ENCODE results near the gene ARID1B.

Gene ARID1B

DNA sequence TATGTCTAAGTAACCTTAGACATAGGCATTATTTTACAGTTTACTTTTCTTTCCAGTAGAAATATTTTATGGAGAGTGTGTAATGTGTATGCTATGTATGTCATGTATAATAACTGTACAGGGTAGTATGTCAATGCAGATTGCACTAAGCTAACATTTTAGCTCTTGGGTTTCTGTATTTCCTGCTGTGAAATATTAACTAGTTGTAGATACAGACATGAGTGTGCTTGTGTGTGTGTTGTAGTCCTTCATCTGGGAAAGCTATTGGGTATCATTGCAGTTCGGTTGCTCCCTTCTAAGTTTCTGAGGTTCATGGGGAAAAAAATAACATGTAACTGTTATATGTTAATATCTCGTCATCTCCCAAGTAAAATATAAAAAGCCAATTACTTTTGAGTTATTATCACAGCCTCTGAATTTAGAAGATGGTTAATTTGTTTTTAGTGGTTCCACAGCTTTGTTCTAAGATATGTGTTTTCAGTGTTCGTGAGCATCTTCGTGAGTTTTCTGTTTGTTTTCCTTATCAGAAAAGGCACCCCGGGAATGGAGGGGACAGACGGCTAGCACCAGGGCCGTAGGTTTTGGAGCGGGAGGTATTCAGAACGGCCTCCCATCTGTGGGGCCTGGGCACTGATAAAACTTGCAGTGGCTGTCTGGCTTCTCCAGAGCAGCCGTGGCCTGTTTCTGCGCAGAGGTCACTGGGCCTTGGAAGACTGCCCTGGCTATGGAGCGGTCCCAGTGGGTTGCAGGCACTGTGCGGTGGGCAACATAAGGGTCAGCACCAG lies 215.0 kb downstream of the ARID1B start:
- DNase-seq (ENCODE audit: low spot score) = no peak

DNA sequence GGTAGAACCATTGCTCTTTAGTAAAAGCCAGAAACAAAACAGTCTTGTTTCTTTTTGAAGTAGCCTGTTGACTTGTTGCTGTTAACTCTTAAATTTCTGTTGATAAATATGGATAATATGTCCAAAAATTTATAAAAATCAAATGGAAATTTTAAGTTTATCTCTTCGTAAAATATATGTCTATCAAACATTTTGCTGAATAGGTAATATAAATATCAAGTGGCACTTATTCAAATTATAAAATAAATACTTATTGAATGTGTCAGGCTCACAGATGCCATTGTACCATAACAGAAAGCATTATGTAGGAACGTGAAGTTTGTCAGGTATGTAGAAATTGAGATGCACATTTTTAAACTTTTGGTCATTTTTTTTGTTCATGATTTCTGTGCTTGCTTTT lies 216.5 kb downstream of the ARID1B start:
- no peak for DNase-seq (ENCODE audit: low spot score)

DNA sequence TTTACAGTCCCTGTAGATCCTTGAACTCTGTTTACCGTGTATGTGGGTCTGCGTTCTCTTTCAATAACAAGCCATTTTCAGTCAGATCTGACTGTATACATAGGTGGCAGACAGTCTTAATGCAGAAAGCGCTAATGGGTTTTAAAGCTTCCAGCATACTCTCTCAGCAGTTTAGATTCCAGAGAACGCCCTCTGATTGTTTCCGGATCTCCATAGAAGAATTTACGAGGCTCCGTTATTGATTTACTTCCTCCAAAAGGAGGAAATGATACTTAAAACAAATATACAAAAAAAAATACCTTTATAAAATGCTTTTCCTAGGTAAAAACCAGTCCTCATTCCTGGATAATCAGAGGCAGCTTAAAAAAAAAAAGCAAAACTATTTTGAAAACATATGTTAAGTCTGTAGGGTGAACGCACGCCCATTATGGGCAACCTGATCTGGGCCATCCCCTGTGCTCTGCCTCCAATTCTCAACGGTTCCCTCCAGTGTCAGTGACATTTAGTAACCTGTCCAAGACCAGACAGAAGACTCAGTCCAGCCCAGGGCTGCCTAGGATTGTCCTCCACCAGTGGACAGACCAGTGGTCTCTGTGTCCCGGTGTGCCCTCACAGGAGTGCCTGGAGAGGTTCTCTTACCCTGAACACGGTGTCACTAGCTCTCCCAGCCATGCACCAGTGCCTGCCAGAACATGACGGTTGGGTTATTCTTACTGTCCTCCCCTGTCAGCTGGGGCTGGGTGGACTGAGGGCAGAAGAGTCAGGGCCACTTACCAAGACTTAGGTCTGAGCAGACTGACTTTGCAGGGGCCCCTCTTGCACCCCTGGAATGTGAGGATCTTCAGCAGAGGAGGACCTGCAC lies 217.3 kb downstream of the ARID1B start:
- peak; percentile 24 for DNase-seq (ENCODE audit: low spot score)

DNA sequence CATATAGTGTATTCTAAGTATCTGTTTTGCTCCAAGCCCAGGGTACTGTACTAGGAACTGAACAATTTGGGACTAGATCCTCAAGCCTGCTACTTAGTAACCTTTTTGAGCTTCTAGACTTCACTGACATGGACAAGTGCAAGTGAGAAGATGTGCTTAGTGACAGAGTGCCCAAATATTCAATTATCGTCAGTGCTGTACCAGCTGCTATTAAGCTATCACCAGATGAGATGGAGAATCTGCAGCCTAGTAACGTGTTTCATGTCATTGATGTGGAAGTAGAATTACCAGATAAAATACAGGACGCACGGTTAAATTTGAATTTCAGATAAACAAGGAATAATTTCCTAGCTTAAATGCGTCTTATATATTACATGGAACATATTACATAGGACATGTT lies 218.3 kb downstream of the ARID1B start:
- no peak for DNase-seq (ENCODE audit: low spot score)

DNA sequence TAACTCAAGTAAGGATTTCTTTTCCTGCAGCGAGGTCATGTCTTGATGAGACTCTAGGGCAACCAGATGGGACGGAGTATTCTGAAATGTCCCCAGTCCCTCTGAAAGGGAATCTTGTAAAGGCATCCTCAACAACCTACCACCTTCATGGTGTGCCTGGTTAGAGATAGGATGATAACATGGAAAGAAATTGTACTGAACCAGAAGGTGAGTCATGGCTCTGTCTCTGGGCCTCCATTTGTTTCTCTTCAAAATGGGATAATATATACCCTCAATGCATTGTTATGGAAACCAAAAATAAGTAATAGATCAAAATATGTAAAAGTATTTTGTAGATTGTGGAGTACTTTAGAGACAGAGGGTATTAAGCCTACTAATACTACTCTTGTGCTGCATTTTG lies 219.1 kb downstream of the ARID1B start:
- DNase-seq (ENCODE audit: low spot score) = no peak

DNA sequence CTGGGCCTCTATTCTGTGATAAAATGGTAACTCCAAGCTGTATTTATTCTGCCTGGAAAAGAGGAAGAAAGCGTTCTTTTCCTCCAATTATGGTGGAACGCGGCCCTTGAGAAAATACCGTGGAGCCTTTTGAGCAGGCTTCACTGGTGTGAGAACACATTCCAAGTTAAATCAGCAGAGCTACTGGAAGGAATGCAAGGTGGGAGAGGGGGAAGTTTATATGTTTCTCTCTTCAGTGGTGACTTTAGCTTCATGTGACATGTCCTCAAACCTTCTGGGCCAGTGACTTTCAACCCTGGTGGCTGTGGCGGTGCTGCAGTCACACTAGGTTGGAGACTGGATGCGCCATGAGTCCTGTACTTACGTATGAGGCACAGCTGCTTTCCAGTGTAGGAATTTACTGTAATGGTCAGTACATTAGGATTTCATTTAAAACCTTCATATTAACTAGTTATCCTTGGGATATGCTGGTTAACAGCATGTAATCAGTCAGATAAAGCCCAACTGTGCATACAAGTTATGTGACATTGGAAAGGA lies 221.7 kb downstream of the ARID1B start:
- DNase-seq (ENCODE audit: low spot score) = no peak

DNA sequence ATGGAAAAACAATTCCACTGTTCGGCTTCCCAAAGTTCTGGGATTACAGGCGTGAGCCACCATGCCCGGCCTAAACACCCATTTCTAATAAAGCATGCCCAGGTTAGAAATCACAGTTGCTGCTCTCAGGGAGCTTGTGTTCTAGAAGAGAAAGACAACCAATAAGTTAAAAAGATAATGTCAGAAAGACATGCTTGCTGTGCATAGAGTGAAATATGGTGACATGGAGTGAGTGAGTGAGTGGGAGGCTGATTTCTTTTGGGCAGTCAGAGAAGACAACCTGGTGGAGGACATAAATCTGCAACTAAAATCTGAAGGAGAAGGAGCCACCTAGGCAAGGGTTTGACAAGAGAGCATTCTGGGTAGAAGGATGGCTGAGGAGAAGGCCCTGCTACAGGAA lies 222.6 kb downstream of the ARID1B start:
- no peak for DNase-seq (ENCODE audit: low spot score)

DNA sequence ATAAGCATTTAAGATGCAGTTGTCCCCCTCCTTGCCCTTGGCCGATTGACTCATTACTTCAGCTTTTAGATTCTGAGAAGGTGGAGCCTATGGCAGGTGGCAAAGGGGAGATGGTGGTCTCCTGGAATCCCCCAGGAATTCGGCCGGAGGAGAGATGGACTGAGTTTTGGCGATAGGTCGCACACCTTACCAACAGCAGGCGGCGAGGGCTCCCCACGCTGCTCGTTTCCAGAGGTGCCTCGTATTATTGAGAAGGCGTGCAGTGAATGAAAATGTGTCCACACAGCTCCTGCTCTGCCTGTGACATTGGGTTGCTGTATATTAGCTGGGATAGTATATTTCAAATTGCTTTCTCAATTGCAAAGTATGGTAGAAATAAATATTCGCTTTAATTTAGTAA lies 224.5 kb downstream of the ARID1B start:
- DNase-seq (ENCODE audit: low spot score) = no peak

DNA sequence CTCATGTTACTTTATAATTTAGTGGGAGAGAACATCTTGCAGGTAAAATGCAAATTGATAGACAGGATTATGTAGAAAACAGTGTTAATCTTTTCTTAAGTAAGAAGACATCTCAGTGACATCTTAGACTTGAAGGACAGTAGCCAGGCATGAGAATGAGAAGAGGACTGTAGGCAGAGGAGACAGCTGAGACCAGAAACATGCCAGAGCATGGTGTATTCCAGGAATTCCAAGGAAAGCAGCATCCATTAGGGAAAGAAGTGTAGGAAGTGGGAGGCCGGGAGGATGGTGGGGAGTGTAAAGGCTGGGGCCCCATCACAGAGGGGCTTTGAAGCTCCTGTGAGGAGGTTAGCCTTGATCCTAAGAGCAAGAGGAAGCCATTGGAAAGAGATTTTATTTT lies 225.6 kb downstream of the ARID1B start:
- no peak for DNase-seq (ENCODE audit: low spot score)

DNA sequence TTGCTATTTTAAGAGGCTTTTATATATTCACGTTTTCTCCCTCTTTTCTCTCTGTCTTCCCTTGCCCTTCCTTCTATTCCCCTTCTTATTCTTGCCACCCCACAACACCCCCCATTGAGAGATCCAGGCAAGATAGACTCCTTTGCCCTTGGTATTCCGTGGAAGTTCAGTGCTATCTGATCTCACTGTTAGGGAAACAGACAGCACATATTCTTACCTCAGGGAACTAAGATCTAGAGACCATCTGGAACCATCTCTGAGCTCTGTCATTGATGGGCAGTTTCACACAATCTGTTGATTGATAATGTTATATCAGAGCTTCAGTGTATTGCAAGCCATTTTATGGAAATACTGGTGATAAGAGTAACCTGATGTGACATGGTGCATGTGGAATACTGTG lies 228.8 kb downstream of the ARID1B start:
- DNase-seq (ENCODE audit: low spot score) = no peak

DNA sequence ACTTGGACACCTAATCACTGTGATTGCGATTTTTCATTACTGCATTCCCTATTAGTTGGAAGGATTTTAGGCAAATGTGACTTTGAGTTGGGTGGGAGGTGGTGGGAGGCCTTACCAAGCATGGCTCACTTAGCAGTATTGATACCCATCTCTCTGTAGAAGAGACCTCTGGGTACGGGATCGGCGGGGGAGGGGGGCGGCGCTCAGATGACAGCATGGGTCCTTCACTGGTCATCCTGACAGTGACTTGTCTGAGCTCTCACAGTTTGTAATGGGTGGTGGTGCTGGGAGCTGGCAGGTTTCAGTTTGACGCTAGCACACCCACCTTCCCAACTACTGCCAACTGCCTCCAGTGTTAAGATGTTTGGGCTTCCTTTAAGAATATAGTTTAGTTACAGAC lies 231.4 kb downstream of the ARID1B start:
- no peak for DNase-seq (ENCODE audit: low spot score)

DNA sequence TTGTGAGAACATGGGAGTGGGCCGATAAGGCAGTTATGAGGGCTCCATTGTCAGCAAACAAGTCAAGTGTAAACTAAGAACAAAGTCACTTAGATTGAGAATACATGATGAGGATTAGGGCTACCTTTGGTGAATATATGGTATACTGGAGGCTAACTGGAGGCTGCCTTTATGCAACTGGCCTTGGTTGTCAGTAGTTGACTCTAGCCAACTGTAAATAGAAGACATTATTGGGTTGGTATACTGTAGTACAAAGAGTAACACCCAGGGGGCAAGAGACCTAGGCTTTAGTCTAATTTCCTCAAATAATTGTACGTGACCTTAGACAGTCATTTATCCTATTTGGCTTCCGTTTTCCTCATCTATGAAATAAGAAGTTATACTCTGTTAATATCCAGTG lies 235.2 kb downstream of the ARID1B start:
- DNase-seq (ENCODE audit: low spot score) = no peak

DNA sequence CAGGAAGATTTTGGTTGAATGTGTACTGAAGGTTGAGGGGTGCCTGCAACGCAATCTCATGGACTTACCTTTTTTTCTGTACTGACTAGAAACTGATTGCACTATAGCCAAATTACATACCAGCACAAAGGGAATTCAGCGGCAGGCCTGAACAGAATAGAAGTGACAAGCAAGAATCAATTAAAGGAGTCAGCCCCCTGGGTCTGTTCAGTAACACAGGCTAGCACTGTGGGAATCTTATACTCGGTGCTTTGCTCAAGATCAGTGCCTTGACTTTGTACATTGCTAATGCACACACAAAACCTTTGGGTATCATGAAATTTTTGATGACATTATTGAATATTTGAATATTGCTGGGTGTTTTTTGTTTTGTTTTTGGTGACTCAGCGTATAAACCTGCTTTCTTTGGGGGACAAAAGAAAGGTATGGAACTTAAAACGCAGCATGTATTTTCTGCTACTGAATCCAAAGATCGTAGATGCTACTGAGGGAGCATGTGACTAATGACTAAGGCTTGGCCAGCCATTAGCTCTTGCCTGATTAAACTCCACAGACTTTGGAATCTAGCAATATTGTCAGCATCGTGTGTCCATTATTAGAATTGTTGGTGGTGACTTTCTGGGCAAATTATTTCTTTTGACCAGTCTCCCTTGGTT lies 236.6 kb downstream of the ARID1B start:
- no peak for DNase-seq (ENCODE audit: low spot score)

DNA sequence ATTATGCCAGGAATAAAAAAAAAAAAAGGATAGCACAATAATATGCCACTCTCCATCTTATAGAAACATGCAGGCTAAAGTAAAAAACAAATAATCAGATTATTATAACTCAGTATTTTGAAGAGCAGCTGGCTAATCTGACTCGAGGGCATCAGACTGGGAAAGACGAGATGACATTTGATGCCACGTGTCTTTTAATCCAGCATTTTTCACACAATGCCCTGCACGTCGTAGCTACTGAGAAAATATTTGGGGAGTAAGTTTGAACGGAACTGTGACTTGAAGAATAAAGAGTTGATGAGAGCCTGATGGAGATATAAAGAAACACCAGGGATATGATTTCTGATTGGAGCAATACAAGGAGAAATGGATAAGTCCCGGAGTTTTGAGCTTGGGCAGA lies 237.7 kb downstream of the ARID1B start:
- no peak for DNase-seq (ENCODE audit: low spot score)

DNA sequence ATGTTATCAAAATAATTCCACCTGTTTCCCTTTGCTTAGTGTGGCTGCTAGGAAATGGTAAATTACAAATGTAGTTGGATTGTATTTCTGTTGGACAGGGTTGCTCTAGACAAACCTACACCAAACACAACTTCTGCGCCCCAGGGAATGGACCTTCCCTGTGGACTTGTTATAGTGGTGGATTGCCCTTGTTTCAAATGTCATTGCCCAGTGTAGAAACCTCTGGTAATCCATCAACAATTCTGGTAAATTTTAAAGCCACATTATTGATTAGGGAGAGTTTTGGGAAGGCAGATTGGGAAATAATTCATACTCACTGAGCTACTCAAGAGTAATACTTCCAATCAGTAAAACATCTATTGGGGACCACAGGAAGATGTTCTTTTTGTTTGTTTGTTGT lies 239.8 kb downstream of the ARID1B start:
- DNase-seq (ENCODE audit: low spot score) = no peak

DNA sequence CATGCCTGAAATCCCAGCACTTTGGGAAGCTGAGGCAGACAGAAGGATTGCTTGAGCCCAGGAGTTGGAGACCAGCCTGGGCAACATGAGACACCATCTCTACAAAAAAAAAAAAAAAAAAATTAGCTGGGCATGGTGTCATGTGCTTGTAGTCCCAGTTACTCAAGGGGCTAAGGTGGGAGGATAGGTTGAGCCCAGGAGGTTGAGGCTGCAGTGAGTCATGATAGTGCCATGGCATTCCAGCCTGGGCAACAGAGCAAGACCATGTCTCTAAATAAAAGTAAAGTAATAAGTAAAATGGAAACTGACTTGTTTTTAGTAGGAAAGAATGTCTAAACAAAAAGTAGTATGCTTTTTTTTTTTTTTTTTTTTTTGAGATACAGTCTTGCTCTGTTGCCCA lies 240.7 kb downstream of the ARID1B start:
- no peak for DNase-seq (ENCODE audit: low spot score)

DNA sequence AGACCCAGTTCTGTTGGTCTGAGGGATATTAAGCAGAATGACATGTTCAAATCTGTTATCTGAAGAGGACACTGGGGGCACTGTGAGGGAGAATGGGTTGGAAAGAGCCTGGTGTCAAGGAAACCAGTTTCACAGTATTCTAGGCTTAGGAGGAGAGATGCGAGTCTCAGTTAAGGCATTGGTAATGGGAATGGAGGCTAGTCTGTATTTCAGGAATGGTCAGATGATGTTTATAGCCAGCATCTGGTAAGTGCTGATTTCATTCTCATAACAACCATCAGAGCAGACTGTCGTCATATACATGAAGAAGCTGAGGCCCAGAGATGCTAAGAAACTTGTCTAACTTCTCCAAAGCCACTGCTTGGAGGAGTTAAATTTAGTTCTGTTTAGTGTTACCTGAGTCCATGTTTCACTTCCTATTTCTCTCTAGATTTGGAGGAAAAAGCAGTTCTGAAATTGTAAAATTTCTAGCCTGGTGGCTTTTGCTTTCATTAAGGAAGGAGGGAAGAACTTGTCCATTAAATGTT lies 242.0 kb downstream of the ARID1B start:
- no peak for DNase-seq (ENCODE audit: low spot score)

DNA sequence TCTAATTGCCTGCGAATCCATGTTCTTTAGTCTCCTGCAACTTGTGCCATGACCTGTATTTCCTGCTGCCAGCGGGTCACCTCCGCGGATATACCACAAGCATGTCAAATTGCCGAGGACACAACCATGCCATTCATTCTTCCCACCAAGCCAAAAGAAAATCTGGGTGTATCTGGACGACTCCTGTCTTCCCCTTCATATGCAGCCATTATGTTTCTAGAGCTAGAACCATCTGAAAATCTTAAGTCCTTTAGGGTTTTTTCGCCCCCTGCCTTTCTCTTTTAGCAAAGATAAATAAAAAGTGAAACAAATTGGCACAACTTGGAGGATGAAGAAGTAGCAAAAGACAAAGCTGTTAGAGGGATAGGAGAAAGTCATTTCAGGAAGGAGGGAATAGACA lies 242.6 kb downstream of the ARID1B start:
- no peak for DNase-seq (ENCODE audit: low spot score)

DNA sequence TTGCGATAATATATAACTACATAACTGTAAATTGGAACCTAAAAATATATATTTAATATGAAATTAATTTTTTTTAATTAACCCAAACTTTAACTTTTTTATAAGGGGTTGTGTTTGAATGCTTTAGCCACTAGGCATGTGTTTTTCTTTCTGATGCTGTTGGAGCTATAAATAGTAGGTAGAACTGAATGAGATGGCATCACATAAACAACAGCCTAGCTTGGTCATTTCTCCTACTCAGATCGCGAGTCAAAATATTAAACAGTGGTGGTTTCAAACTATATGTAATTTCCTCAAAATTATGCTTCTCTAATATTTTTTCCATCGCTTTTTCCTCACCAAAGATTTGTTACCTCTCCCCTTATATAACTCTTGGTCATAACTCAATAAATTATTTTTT lies 243.2 kb downstream of the ARID1B start:
- DNase-seq (ENCODE audit: low spot score) = peak; percentile 42

DNA sequence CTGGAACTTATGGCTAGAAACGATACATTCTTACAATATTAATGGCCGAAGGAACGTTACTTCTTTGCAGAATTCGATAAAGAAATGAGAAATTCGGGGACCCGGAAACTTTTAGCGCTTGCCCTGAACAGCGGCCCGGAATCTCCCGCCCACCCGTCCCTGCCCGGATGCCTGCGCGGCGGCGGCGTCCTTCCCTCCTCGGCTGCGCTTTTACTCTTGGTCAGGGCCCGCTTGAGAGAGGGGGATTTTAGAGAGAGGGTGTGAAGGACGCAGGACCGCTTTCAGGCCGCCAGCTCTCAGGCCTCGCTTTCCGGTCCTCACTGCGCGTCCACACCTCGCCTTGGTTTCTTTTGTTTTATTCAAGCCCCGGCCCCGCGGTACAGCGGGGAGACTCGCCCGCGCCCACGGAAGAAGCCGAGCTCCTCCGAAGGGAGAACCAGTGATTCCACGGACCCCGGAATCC lies 243.7 kb downstream of the ARID1B start:
- peak; percentile 42 for DNase-seq (ENCODE audit: low spot score)

DNA sequence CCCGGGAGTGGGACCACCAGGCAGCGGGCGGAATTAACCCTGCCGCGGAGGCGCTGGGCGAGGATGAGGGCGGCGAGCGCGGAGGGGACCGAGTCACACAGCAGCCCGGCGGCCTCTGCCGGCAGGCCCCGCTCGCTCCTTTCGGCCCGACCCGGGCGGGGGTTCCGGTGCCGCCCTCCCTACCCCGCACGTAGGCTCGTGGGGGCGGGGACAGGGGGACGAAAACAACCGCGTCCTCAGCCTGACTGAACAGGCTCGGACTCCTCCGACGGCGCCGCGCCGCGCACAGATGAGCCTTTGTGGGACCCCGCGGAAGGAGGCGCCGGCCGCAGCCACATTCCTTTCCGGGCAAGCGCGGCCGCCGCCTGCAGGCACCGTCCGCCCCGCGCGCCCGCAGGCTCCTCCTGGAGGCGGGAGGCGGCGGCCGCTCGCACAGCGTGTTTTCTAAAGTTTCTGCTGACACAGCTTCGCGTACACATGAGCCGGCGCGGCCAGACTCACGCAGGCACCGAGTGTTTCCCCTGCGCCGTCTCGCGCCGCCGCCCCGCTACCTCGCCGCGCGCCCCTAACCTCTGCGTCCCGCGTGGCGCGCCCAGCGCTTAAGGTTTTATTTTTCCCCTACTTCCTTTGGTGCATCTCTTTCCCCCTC lies 244.3 kb downstream of the ARID1B start:
- DNase-seq (ENCODE audit: low spot score) = peak; percentile 75
